IPS DF 6.9 (cell line): ENCODE results near the gene SMIM3.

ENCODE experiments used
- DNase-seq: peaks from one replicate; pipeline ENCODE4 v3.0.0-alpha.2; 2013; ENCODE audit warnings: low read depth, low spot score
- H3K27ac ChIP-seq: one replicate; pipeline ENCODE4 v1.5.1; 2013; ENCODE audit warnings: low read length, control low read depth
- H3K27me3 ChIP-seq: 2 replicates; pipeline ENCODE4 v1.6.1; 2013; ENCODE audit warnings: mild to moderate bottlenecking, low read length; ENCODE audit not compliant: control insufficient read depth, insufficient read depth
- H3K36me3 ChIP-seq: 2 replicates; pipeline ENCODE4 v1.6.1; 2013; ENCODE audit warnings: low read length; ENCODE audit not compliant: control insufficient read depth, insufficient read depth
- H3K4me1 ChIP-seq: 2 replicates; pipeline ENCODE4 v1.6.1; 2013; ENCODE audit warnings: low read length; ENCODE audit not compliant: control insufficient read depth, insufficient read depth
- H3K4me3 ChIP-seq: 2 replicates; pipeline ENCODE4 v1.5.1; 2013; ENCODE audit warnings: mild to moderate bottlenecking, low read length
- H3K9me3 ChIP-seq: 2 replicates; pipeline ENCODE4 v1.6.1; 2013; ENCODE audit warnings: low read length, inconsistent platforms; ENCODE audit not compliant: control insufficient read depth, insufficient read depth
- WGBS: extraction: QIAGEN DNeasy Blood & Tissue Kit; methylation state at CpG from one replicate; pipeline ENCODE4 v1.1.7; 2013; ENCODE audit warnings: mixed read lengths, missing lambda C conversion rate; ENCODE audit not compliant: insufficient read length, insufficient coverage; 5-methylcytosine and 5-hydroxymethylcytosine counted together

Gene SMIM3

DNA sequence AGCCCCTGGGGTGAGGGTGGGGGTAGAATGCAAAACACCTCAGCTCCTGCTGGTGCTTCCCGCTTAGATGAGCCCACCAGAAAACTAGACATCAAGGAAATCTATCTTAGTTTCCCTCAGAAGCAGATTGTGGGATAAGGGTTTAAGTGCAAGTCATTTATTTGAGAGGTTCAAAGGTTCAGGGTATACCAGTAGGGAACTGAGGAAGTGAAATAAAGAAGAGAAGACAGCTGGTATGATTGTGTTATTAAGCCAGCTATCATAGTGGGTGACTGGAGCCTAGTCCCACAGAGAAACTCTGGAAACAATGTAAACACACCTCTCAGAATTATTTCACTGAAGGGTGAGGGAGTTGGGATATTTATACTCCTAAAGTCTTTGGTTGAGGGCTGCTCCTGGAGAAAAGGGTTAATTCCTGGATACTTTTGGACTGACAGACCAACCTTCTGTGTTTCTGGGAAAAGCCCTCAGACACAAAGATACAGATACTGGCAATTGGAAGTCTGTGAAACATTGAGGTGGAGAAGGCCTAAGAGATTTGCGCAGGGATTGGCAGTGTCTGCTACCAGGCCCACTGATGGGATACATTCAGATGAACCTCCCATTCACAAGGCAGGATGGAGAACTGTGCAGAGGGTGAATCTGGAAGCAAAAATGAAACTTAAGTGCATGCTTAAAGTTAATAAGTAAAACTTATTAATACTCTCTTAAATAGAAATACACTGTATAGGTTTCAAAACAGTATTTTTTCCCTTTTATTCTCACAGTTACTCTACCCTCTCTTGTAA, 13.4 kb upstream of the SMIM3 start:
- H3K36me3 ChIP-seq: no peaks in the 10 kb centered on the region
- no peak overlapping the region for H3K4me3 ChIP-seq
- no peaks in the 10 kb centered on the region for H3K4me1 ChIP-seq
- H3K27me3 ChIP-seq: no peaks in the 10 kb centered on the region
- no peak for DNase-seq
- WGBS: no CpG with 5 or more reads among the region's 2 CpGs
- H3K9me3 ChIP-seq: no peaks in the 10 kb centered on the region
- H3K27ac ChIP-seq: no peak overlapping the region

DNA sequence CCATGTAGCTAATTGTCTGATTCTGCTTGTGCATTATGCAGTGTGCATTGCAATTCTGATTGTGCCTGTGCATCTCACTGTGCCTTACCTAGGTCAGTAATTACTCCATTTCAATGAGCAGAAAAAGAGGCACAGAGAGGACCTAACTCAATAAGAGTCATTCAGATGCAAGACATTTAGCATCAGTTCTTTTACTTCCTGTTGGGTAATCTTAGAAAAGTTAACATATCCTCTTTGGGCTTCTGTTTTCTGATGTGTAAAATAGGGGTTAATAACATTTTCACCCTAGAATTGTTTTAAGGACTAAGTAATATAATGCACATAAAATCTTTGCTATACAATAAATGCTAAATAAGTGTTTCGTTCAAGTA, 12.8 kb upstream of the SMIM3 start:
- no CpG with 5 or more reads among the region's 1 CpG for WGBS

DNA sequence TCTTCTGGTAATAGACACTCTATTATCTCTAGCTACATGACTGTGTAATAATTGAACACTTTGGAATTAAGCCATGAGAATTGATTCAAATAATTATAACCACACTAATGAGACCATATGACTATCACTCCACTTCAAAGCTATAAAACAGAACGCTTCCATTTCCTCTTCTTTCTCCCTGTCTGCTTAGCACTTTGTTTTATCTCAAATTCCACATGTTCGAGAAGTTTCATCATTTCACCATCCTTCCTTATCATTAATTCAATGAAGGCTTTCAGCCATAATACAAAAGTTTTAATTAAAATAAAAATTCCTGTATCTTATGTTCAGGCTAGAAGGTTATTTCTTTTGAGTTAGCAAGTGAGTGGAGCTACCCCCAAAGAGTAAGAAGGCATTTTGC, 12.3 kb upstream of the SMIM3 start:
- Histone ChIP-seq H3K4me1 (no peaks in the 10 kb centered on the region), H3K4me3 (no peak overlapping the region), H3K9me3 (no peaks in the 10 kb centered on the region), H3K36me3 (no peaks in the 10 kb centered on the region), H3K27ac (no peak overlapping the region), H3K27me3 (no peaks in the 10 kb centered on the region)
- DNase-seq: no peak
- WGBS: no CpG with 5 or more reads among the region's 2 CpGs

More for the DNA sequence above, 12.8 kb upstream of the SMIM3 start:
- no peak overlapping the region for H3K27ac ChIP-seq
- no peaks in the 10 kb centered on the region for H3K36me3 ChIP-seq
- H3K4me3 ChIP-seq: no peak overlapping the region
- H3K27me3 ChIP-seq: no peaks in the 10 kb centered on the region
- H3K4me1 ChIP-seq: no peaks in the 10 kb centered on the region
- H3K9me3 ChIP-seq: no peaks in the 10 kb centered on the region
- DNase-seq: no peak

DNA sequence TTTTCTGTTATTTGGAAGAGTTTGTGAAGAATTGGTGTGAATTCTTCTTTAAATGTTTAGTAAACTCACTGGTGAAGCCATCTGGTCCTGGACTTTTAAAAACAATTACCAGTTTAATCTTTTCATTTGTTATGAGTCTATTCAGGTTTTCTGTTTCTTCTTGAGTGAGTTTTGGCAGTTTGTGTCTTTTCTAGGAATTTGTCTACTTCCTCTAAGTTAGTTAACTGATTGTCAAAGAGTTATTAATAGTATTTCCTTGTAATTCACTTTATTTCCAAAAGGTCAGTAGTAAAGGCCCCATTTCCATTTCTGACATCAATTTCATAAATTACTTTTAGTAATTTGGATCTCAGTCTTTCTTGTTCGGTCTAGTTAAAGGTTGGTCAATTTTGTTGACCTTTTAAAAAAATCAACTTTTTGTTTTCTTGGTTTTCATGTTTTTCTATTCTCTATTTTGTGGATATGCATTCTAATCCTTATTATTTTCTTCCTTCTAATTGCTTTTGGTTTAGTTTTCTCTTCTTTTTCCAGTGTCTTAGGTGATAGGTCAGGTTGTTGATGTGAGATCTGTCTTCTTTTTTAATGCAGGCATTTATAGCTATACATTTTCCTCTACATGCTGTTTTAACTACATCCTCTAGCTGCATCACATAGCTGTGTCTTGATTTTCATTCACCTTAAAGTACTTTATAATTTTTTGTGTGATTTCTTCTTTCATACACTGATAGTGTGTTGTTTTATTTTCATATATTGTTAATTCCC, 7.3 kb upstream of the SMIM3 start:
- Histone ChIP-seq H3K36me3 (no peaks in the 10 kb centered on the region), H3K4me1 (no peaks in the 10 kb centered on the region), H3K27ac (no peak overlapping the region), H3K27me3 (no peaks in the 10 kb centered on the region), H3K4me3 (no peak overlapping the region), H3K9me3 (no peaks in the 10 kb centered on the region)
- WGBS: no CpG with 5 or more reads among the region's 1 CpG
- no peak for DNase-seq

DNA sequence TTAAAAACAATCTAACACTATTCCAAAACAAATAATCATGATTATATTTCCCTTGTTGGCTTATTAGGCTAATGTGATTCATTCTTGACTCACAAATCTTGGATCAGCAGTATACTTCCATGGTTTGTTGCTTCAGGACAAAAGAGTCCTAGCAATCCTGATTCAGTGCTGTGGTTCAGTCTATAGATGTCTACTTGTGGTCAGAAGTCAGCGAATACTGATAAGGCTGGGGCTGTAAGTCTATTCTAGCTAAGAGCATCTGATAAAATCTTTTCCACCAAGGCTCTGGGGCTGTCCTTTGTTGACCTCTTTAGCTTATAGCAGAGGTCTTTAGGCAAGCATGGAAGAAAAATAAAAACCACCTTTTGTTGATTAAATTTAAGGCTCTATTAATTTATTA, 4.4 kb upstream of the SMIM3 start:
- no peak overlapping the region for H3K4me3 ChIP-seq
- DNase-seq: no peak
- no CpG with 5 or more reads among the region's 1 CpG for WGBS
- no peak overlapping the region for H3K27ac ChIP-seq
- no peaks in the 10 kb centered on the region for H3K27me3 ChIP-seq
- H3K36me3 ChIP-seq: no peaks in the 10 kb centered on the region
- no peaks in the 10 kb centered on the region for H3K4me1 ChIP-seq
- no peaks in the 10 kb centered on the region for H3K9me3 ChIP-seq

DNA sequence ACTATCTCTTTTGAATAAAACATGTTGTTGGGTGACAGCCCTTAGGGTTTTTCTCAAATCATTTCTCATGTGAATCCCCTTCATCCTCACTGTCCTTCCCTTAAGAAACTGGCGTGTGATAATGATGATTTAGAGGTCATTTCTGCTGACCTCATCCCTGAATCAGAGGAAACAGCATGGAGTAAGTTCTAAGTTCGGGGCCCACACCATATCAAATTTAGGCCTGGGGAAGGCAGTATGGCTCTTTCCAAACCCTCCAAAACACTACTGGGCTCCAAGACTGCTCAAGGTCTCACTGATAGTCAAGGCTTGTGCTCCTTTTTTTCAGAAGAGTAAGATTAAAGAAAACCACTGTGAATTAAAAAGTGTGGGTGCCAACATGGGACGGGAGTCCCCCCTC, 872 bp upstream of the SMIM3 start:
- Histone ChIP-seq H3K4me1 (0 out of 2 replicates have a peak, but pooled peaks cover 3% of the 10 kb centered on the region), H3K9me3 (no peaks in the 10 kb centered on the region), H3K36me3 (no peaks in the 10 kb centered on the region), H3K4me3 (no peak overlapping the region), H3K27me3 (no peaks in the 10 kb centered on the region), H3K27ac (no peak overlapping the region)
- no peak for DNase-seq
- WGBS: no CpG with 5 or more reads among the region's 3 CpGs

DNA sequence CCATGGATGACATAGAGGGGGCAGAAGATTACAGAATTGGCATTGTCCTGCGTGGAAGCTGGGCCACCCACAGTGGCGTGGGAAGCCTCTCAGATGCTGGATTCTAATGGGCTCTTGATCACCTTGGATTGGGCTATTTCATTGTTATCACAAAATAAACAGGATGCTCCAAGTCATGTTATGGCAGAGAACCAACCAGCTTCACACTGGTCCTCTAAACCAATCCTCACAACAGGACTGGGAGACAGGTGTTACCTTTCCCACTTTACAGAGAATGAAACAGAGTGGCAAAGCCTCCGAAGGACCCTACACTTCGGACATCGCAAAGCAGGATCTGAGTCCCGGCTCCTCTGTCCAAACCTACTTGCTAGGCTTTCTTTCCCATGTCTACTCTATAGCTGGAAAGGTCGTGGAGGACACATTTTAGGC, 455 bp upstream of the SMIM3 start:
- peaks cover 3% of the 10 kb centered on the region; the same call in 1 of the 2 replicates for H3K4me1 ChIP-seq
- no peaks in the 10 kb centered on the region for H3K9me3 ChIP-seq
- DNase-seq: no peak
- H3K27ac ChIP-seq: no peak overlapping the region
- no peaks in the 10 kb centered on the region for H3K27me3 ChIP-seq
- H3K4me3 ChIP-seq: peak overlapping the region; percentile 59; the same call in 1 of the 2 replicates
- no CpG with 5 or more reads among the region's 7 CpGs for WGBS
- no peaks in the 10 kb centered on the region for H3K36me3 ChIP-seq

DNA sequence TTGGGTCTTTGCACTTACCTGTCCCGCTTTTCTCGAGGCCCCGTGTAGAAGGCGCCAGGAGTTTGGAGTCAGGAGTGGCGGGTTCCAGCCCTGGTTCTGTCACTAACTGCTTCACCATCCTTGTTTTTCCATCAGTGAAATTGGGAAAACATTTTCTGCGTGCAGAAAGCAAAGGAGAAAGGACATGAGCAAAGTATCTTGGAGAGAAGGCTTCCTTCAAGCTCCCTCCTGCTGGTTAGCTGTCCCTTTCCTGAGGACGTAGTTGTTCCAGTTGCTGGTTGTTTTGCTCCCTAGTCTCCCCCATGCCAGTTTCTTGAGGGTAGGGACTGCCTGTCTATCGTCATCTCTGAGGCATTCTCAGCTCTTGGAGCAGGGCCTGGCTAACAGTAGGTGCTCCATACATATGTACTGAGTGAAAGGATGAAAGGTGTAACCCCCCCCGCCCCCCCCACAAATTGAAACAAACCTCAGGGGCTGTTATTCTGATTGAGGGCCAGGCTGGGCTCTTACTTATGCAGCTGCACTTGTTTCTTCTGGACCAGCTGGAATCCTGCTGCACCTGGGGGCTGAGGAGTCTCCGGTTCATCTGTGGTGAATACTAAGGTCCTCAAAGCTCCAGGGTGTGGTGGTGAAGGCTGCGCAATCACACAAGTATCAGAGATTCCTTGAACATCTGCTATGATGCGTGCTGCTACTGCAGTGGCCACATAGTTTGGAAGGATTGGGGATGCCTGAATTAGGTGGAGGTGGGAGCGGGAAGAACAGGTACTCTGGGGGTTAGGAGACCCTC, 1.0 kb downstream of the SMIM3 start:
- H3K4me3 ChIP-seq: peak overlapping the region; percentile 59; the same call in 1 of the 2 replicates
- no CpG with 5 or more reads among the region's 13 CpGs for WGBS
- no peak overlapping the region for H3K27ac ChIP-seq
- H3K36me3 ChIP-seq: no peaks in the 10 kb centered on the region
- DNase-seq: no peak
- peaks cover 3% of the 10 kb centered on the region; the same call in 1 of the 2 replicates for H3K4me1 ChIP-seq
- H3K27me3 ChIP-seq: no peaks in the 10 kb centered on the region
- H3K9me3 ChIP-seq: no peaks in the 10 kb centered on the region

DNA sequence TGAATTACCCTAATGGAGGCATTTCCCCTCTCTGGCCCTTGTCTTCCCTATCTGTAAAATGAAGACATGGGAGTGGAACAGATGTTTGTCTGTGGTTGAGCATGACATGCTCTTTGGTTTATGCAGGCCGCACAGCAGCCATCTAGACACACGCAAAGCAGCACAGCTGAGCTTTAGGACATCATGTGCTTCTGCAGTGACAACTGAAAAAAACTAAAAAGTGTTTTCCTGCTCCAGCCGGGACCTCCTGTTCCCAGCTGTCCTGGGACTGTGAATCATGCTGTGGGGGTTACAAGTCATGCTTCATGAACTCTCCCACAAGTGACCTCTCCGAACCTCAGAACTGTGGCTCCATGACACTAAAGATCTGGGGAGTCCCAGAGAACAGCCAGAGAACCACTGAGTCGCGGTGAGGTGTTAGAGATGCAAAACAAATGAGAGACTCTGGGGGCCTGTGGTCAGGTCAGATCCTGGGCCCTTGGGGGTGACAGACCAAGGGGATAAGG, 1.7 kb downstream of the SMIM3 start:
- H3K36me3 ChIP-seq: no peaks in the 10 kb centered on the region
- no CpG with 5 or more reads among the region's 6 CpGs for WGBS

DNA sequence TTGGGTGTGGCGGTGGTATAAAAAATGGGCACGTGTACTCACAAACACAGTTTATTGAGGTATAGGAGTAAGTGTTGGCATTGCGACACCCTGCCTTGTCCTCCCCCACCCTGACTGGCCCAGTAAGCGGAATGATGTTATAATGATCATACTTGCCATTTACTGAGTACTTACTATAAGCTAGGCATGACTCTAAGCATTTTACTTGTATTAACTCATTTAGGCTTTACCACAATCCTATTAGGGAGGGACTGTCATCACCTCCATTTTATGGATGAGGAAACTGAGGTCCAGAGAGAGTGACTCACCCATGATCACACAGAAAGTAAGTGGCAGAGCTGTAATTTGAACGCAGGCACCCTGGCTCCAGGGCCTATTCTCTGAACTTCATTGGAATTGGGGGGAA, 2.3 kb downstream of the SMIM3 start:
- Histone ChIP-seq H3K27ac (no peak overlapping the region), H3K9me3 (no peaks in the 10 kb centered on the region), H3K4me1 (peaks cover 3% of the 10 kb centered on the region; the same call in 1 of the 2 replicates), H3K27me3 (no peaks in the 10 kb centered on the region), H3K36me3 (no peaks in the 10 kb centered on the region), H3K4me3 (no peak overlapping the region)
- no CpG with 5 or more reads among the region's 5 CpGs for WGBS
- DNase-seq: no peak

More for the DNA sequence above, 1.7 kb downstream of the SMIM3 start:
- Histone ChIP-seq H3K4me3 (no peak overlapping the region), H3K9me3 (no peaks in the 10 kb centered on the region), H3K4me1 (peaks cover 3% of the 10 kb centered on the region; the same call in 1 of the 2 replicates), H3K27ac (no peak overlapping the region), H3K27me3 (no peaks in the 10 kb centered on the region)
- DNase-seq: no peak
